Uterus (tissue), 2 donors: ENCODE data around the gene BTN3A1.

Experiments used
- POLR2A ChIP-seq, 2 donors: fragments of 450-650 bp; IDR thresholded peaks; one replicate each; pipeline ENCODE4 v1.6.1; 2016; ENCODE audit warnings: antibody characterized with exemption in 2 of 2, mild to moderate bottlenecking in 1 of 2, moderate library complexity in 1 of 2
- TF ChIP-seq, protein P1 (sequence below), 4 experiments: fragments of 200-600 bp in 2 of 4; fragments of 450-650 bp in 2 of 4; sonication (generic) in 2 of 4; IDR thresholded peaks; one replicate each; pipeline ENCODE4 v1.5.1; 2016 to 2019; ENCODE audit warnings: antibody characterized with exemption in 4 of 4, mild to moderate bottlenecking in 2 of 4, moderate library complexity in 1 of 4

DNA sequence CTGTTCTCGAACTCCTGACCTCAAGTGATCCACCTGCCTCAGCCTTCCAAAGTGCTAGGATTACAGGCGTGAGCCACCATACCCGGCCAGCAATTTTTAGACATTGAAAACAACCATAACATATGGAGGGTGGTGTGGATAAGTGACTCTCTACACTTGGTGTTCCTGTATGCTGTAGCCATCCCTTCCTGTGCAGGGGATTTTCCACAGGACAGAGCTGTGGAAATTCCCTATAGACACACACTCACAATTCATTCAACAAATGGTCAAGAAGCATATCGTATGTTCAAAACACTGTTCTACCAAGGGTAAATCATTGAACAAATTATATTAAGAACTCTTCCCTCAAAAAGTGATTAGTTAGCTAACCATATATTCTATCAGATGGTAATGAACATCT is 61.9 kb downstream of the BTN3A1 start:
- TF ChIP-seq, protein P1, sequence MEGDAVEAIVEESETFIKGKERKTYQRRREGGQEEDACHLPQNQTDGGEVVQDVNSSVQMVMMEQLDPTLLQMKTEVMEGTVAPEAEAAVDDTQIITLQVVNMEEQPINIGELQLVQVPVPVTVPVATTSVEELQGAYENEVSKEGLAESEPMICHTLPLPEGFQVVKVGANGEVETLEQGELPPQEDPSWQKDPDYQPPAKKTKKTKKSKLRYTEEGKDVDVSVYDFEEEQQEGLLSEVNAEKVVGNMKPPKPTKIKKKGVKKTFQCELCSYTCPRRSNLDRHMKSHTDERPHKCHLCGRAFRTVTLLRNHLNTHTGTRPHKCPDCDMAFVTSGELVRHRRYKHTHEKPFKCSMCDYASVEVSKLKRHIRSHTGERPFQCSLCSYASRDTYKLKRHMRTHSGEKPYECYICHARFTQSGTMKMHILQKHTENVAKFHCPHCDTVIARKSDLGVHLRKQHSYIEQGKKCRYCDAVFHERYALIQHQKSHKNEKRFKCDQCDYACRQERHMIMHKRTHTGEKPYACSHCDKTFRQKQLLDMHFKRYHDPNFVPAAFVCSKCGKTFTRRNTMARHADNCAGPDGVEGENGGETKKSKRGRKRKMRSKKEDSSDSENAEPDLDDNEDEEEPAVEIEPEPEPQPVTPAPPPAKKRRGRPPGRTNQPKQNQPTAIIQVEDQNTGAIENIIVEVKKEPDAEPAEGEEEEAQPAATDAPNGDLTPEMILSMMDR (IDR thresholded peaks at IDR 0.05), result no peak
- TF ChIP-seq POLR2A (IDR thresholded peaks at IDR 0.05), result no peak
